HepG2 (cell line): ENCODE measurements around the gene XXYLT1. TPM values are rescaled to one million over a fixed set of nuclear protein-coding genes. Genes with fewer than 3 reads are reported as not detected.
A peak's percentile ranks its signal among the peaks of the same experiment; 100 is the strongest.

Source experiments
- ASH2L ChIP-seq: fragments of 300-600, 200-600 bp; sonication (generic); IDR thresholded peaks from 2 replicates; pipeline ENCODE4 v1.7.0; 2017; ENCODE audit warnings: low read depth, mild to moderate bottlenecking, moderate library complexity, mixed read lengths, low read length; ENCODE audit not compliant: insufficient read length
- FOSL2 ChIP-seq: sonication (generic); formaldehyde crosslinking; IDR thresholded peaks from 2 replicates; pipeline ENCODE4 v1.4.0; 2020; ENCODE audit warnings: missing genetic modification reagents
- HINFP ChIP-seq: sonication (generic); formaldehyde crosslinking; IDR thresholded peaks from 2 replicates; pipeline ENCODE4 v1.4.0; 2020; ENCODE audit warnings: low read depth, mild to moderate bottlenecking, missing genetic modification reagents
- IKZF5 ChIP-seq: IDR thresholded peaks from 2 replicates; pipeline ENCODE4 v1.6.1; 2018; ENCODE audit warnings: missing genetic modification reagents, mild to moderate bottlenecking, missing compliant biosample characterization
- MED1 ChIP-seq: sonication (generic); formaldehyde crosslinking; IDR thresholded peaks from 2 replicates; pipeline ENCODE4 v1.4.0; 2020; ENCODE audit warnings: missing genetic modification reagents
- PRDM10 ChIP-seq: sonication (generic); formaldehyde crosslinking; IDR thresholded peaks from 2 replicates; pipeline ENCODE4 v1.4.0; 2020; ENCODE audit warnings: low read depth, missing genetic modification reagents
- RXRB ChIP-seq: IDR thresholded peaks from 2 replicates; pipeline ENCODE4 v1.6.1; 2016; ENCODE audit warnings: borderline replicate concordance, missing genetic modification reagents, missing compliant biosample characterization
- SALL1 ChIP-seq: sonication (generic); formaldehyde crosslinking; IDR thresholded peaks from 2 replicates; pipeline ENCODE4 v1.8.0; 2022; ENCODE audit warnings: mild to moderate bottlenecking, missing genetic modification reagents
- STAT5B ChIP-seq: sonication (generic); formaldehyde crosslinking; IDR thresholded peaks from 2 replicates; pipeline ENCODE4 v1.4.0; 2020; ENCODE audit warnings: missing genetic modification reagents
- TBX2 ChIP-seq: sonication (generic); formaldehyde crosslinking; IDR thresholded peaks from 2 replicates; pipeline ENCODE4 v1.5.0; 2020; ENCODE audit warnings: missing genetic modification reagents, mild to moderate bottlenecking, borderline replicate concordance
- TFDP1 ChIP-seq: IDR thresholded peaks from 2 replicates; pipeline ENCODE4 v1.6.1; 2016; ENCODE audit warnings: missing compliant biosample characterization, missing genetic modification reagents, borderline replicate concordance
- TGIF2 ChIP-seq: IDR thresholded peaks from 2 replicates; pipeline ENCODE4 v1.6.1; 2016; ENCODE audit warnings: control low read depth, missing compliant biosample characterization
- ZBTB33 ChIP-seq: sonication (generic); formaldehyde crosslinking; IDR thresholded peaks from 2 replicates; pipeline ENCODE4 v1.4.0; 2020; ENCODE audit warnings: missing genetic modification reagents
- ZBTB43 ChIP-seq: sonication (generic); formaldehyde crosslinking; conservative IDR thresholded peaks from 2 replicates; pipeline ENCODE4 v1.4.0; 2020; ENCODE audit warnings: missing genetic modification reagents
- ZFX ChIP-seq: sonication (generic); formaldehyde crosslinking; IDR thresholded peaks from 2 replicates; pipeline ENCODE4 v1.4.0; 2020; ENCODE audit warnings: mild to moderate bottlenecking, low read depth, missing genetic modification reagents, moderate library complexity
- ZNF639 ChIP-seq: conservative IDR thresholded peaks from 2 replicates; pipeline ENCODE4 v1.6.1; 2018; ENCODE audit warnings: missing genetic modification reagents
- polyA plus RNA-seq, 8 experiments: library from polyadenylated mRNA; depleted of rRNA in 3 of 8; stranded (reverse) in 7 of 8; unstranded in 1 of 8; fragments of >200 nt; fragmentation: Illumina TruSeq in 4 of 8; extraction: Trizol in 4 of 8; gene quantifications; 2 replicates each; pipeline versions ENCODE4 v1.2.1 to v1.2.3, GENCODE V29; 2011 to 2016; ENCODE audit warnings: low read depth in 4 of 8, missing spikeins in 1 of 8, mixed read lengths in 1 of 8; ENCODE audit not compliant: insufficient read depth in 1 of 8
- total RNA-seq, 5 experiments: library from RNA; depleted of rRNA; stranded (reverse); fragments of >200 nt; fragmentation: Illumina TruSeq; extraction: Trizol; gene quantifications; 2 replicates each; pipeline ENCODE4 v1.2.3, GENCODE V29; 2016; ENCODE audit warnings: low read depth in 1 of 5

Gene XXYLT1
- total and polyA plus RNA-seq, 2 of the 13 experiments (the other 11 are each of a cell fraction or from before 2014, with no cell fraction given) = 17.7 to 19.0 TPM

GRCh38 chr3:195226900-195227447 lies 44.0 kb downstream of the XXYLT1 start (continued):
- TF ChIP-seq ZBTB43 (CRISPR knock-in tag) (peak; percentile 50; the same call in 1 of the 2 replicates), RXRB (CRISPR knock-in tag) (0 out of 2 replicates have a peak, but pooled peaks have one; percentile 25), ASH2L (no peak), TBX2 (CRISPR knock-in tag) (peak; percentile 26; the same call in 1 of the 2 replicates), PRDM10 (no peak), STAT5B (CRISPR knock-in tag) (no peak), ZNF639 (no peak), HINFP (CRISPR knock-in tag) (0 out of 2 replicates have a peak, but pooled peaks have one; percentile 32), TGIF2 (CRISPR knock-in tag) (no peak), ZBTB33 (CRISPR knock-in tag) (peak; percentile 48; the same call in 1 of the 2 replicates), FOSL2 (CRISPR knock-in tag) (peak; percentile 12; the same call in 1 of the 2 replicates), TFDP1 (CRISPR knock-in tag) (0 out of 2 replicates have a peak, but pooled peaks have one; percentile 20), ZFX (CRISPR knock-in tag) (peak; percentile 38; the same call in 1 of the 2 replicates), SALL1 (CRISPR knock-in tag) (peak; percentile 58), IKZF5 (CRISPR knock-in tag) (peak; percentile 23; the same call in 1 of the 2 replicates), MED1 (CRISPR knock-in tag) (peak; percentile 86)
